H1 (cell line): Measurements from ENCODE around the gene S100A16. TPM values are rescaled to one million over a fixed set of nuclear protein-coding genes. Genes with fewer than 3 reads are reported as not detected.
A peak's percentile ranks its signal among the peaks of the same experiment; 100 is the strongest.

ENCODE experiments used
- CTCF ChIA-PET: fragments of 300-600 bp; sonication (Branson Sonifier 250); formaldehyde crosslinking; loops from one replicate; lab custom pipeline; 2021; ENCODE audit not compliant: partially characterized antibody; lab: Charles Lee
- POLR2A ChIA-PET: fragments of 300-600 bp; sonication (Branson Sonifier 250); formaldehyde crosslinking; loops from one replicate; lab custom pipeline; 2021; ENCODE audit warnings: inconsistent platforms; ENCODE audit not compliant: partially characterized antibody; lab: Charles Lee
- DNase-seq, 2 experiments: peaks; one replicate each; pipeline versions ENCODE4 v3.0.0 to v3.0.0-alpha.2; 2010 to 2022; ENCODE audit warnings: low spot score in 2 of 2, low read depth in 1 of 2, mixed read lengths in 1 of 2
- FAIRE-seq: peaks from 2 replicates; lab custom pipeline; 2011; peaks lifted over from hg19 to GRCh38; lab: Jason Lieb, UNC
- H2AFZ ChIP-seq: 2 replicates; pipeline ENCODE4 v1.8.1; 2012; ENCODE audit warnings: low read length, inconsistent platforms
- H2AK5ac ChIP-seq: 2 replicates; pipeline ENCODE4 v1.6.1; 2013; ENCODE audit warnings: low read depth, low read length
- H2BK120ac ChIP-seq: replicated peaks from 2 replicates; pipeline ENCODE3; 2013; ENCODE audit warnings: low read depth, low read length, inconsistent platforms
- H2BK12ac ChIP-seq: 2 replicates; pipeline ENCODE4 v1.6.1; 2013; ENCODE audit warnings: low read depth, low read length
- H2BK15ac ChIP-seq: 2 replicates; pipeline ENCODE4 v1.6.1; 2013; ENCODE audit warnings: low read length
- H2BK20ac ChIP-seq: 2 replicates; pipeline ENCODE4 v1.6.1; 2013; ENCODE audit warnings: low read length
- H2BK5ac ChIP-seq: 2 replicates; pipeline ENCODE4 v1.6.1; 2013; ENCODE audit warnings: low read depth, low read length
- H3K14ac ChIP-seq: 2 replicates; pipeline ENCODE4 v1.6.1; 2013; ENCODE audit warnings: inconsistent platforms; ENCODE audit not compliant: insufficient read length
- H3K18ac ChIP-seq: 2 replicates; pipeline ENCODE4 v1.6.1; 2013; ENCODE audit warnings: low read length; ENCODE audit errors: extremely low read depth
- H3K23ac ChIP-seq: 2 replicates; pipeline ENCODE4 v1.6.1; 2013; ENCODE audit warnings: inconsistent platforms; ENCODE audit not compliant: insufficient read length
- H3K23me2 ChIP-seq: 2 replicates; pipeline ENCODE4 v1.6.1; 2013; ENCODE audit warnings: low read depth, low read length
- H3K27ac ChIP-seq: 2 replicates; pipeline ENCODE4 v1.6.1; 2011; ENCODE audit warnings: low read depth, low read length, inconsistent platforms
- H3K27me3 ChIP-seq, 4 experiments: replicated peaks in 1 of 4; 1 replicate in 1 of 4; 2 replicates in 3 of 4; pipeline versions ENCODE4 v1.6.1 to v1.8.1; 2011 to 2013; ENCODE audit warnings: low read length in 3 of 4, mild to moderate bottlenecking in 3 of 4, inconsistent platforms in 2 of 4, mixed read lengths in 2 of 4, moderate library complexity in 1 of 4; ENCODE audit not compliant: control insufficient read depth in 3 of 4, insufficient read depth in 3 of 4; ENCODE audit errors: extremely low read depth in 1 of 4
- H3K36me3 ChIP-seq, 4 experiments: 2 replicates each; pipeline versions ENCODE4 v1.6.1 to v1.8.1; 2011 to 2013; ENCODE audit warnings: mild to moderate bottlenecking in 4 of 4, low read length in 3 of 4, moderate library complexity in 2 of 4, control low read depth in 1 of 4, inconsistent platforms in 1 of 4; ENCODE audit not compliant: insufficient read depth in 4 of 4, control insufficient read depth in 2 of 4
- H3K4ac ChIP-seq: replicated peaks from 2 replicates; pipeline ENCODE3; 2013; ENCODE audit warnings: low read length, low read depth, mixed read lengths, inconsistent platforms; ENCODE audit not compliant: insufficient read length
- H3K4me1 ChIP-seq, 4 experiments: replicated peaks in 1 of 4; 1 replicate in 1 of 4; 2 replicates in 3 of 4; pipeline versions ENCODE4 v1.6.1 to v1.8.1; 2011 to 2013; ENCODE audit warnings: low read length in 3 of 4, inconsistent platforms in 2 of 4, mixed read lengths in 1 of 4; ENCODE audit not compliant: insufficient read depth in 4 of 4, control insufficient read depth in 3 of 4
- H3K4me2 ChIP-seq, 2 experiments: 2 replicates each; pipeline versions ENCODE4 v1.6.1 to v1.8.1; 2011 to 2013; ENCODE audit warnings: low read depth in 2 of 2, low read length in 2 of 2, control low read depth in 1 of 2, inconsistent platforms in 1 of 2, mild to moderate bottlenecking in 1 of 2; ENCODE audit not compliant: insufficient read depth in 1 of 2
- H3K4me3 ChIP-seq, 4 experiments: fragments of 200-600, 300-600 bp in 1 of 4; sonication (generic), shearing (Covaris generic), sonication (Bioruptor Twin) in 1 of 4; 2 replicates each; pipeline versions ENCODE4 v1.5.1 to v1.8.1; 2011 to 2016; ENCODE audit warnings: low read length in 4 of 4, low read depth in 3 of 4, control low read depth in 2 of 4, inconsistent platforms in 2 of 4, mild to moderate bottlenecking in 2 of 4, mixed read lengths in 1 of 4, moderate library complexity in 1 of 4; ENCODE audit not compliant: insufficient read depth in 2 of 4; ENCODE audit errors: extremely low read depth in 1 of 4
- H3K56ac ChIP-seq: replicated peaks from 2 replicates; pipeline ENCODE3; 2013; ENCODE audit warnings: low read depth, mild to moderate bottlenecking, mixed read lengths, low read length, inconsistent platforms; ENCODE audit not compliant: insufficient read length
- H3K79me1 ChIP-seq: 2 replicates; pipeline ENCODE4 v1.6.1; 2013; ENCODE audit warnings: low read depth, low read length, control low read depth
- H3K79me2 ChIP-seq, 2 experiments: 2 replicates each; pipeline versions ENCODE4 v1.6.1 to v1.8.1; 2012 to 2013; ENCODE audit warnings: low read length in 2 of 2, mild to moderate bottlenecking in 2 of 2, inconsistent platforms in 1 of 2; ENCODE audit not compliant: insufficient read depth in 2 of 2, control insufficient read depth in 1 of 2
- H3K9ac ChIP-seq, 4 experiments: replicated peaks in 1 of 4; 1 replicate in 1 of 4; 2 replicates in 3 of 4; pipeline versions ENCODE4 v1.6.1 to v1.8.1; 2011 to 2013; ENCODE audit warnings: low read depth in 3 of 4, low read length in 3 of 4, control low read depth in 2 of 4, mild to moderate bottlenecking in 2 of 4, moderate library complexity in 2 of 4, inconsistent platforms in 1 of 4; ENCODE audit errors: extremely low read depth in 1 of 4
- H3K9me3 ChIP-seq, 2 experiments: 2 replicates each; pipeline versions ENCODE4 v1.6.1 to v1.8.1; 2012 to 2013; ENCODE audit warnings: mild to moderate bottlenecking in 2 of 2, moderate library complexity in 2 of 2, control low read depth in 1 of 2, inconsistent platforms in 1 of 2, low read depth in 1 of 2, low read length in 1 of 2, mixed read lengths in 1 of 2; ENCODE audit not compliant: insufficient read depth in 2 of 2
- H4K20me1 ChIP-seq, 2 experiments: replicated peaks in 1 of 2; 2 replicates each; pipeline versions ENCODE3 to v1.8.1; 2011 to 2013; ENCODE audit warnings: inconsistent platforms in 2 of 2, low read length in 2 of 2, mild to moderate bottlenecking in 1 of 2; ENCODE audit not compliant: insufficient read depth in 2 of 2, control insufficient read depth in 1 of 2
- H4K5ac ChIP-seq: 2 replicates; pipeline ENCODE4 v1.6.1; 2013; ENCODE audit warnings: low read length, low read depth, mixed read lengths, inconsistent platforms; ENCODE audit not compliant: insufficient read length
- H4K8ac ChIP-seq: 2 replicates; pipeline ENCODE4 v1.8.0; 2013; ENCODE audit warnings: mild to moderate bottlenecking, moderate library complexity, low read length, inconsistent platforms; ENCODE audit not compliant: insufficient read depth; ENCODE audit errors: extremely low read depth
- H4K91ac ChIP-seq: replicated peaks from 2 replicates; pipeline ENCODE3; 2013; ENCODE audit warnings: low read length, mixed read lengths, inconsistent platforms; ENCODE audit not compliant: insufficient read length
- BCL11A ChIP-seq, 2 experiments: IDR thresholded peaks; one replicate each; pipeline ENCODE4 v1.6.1; 2011; ENCODE audit warnings: low read depth in 2 of 2, low read length in 2 of 2, mild to moderate bottlenecking in 2 of 2
- CHD2 ChIP-seq: IDR thresholded peaks from 2 replicates; pipeline ENCODE4 v1.6.1; 2012; ENCODE audit warnings: low read length, improper control_type of control experiment
- HDAC6 ChIP-seq: IDR thresholded peaks from one replicate; pipeline ENCODE4 v1.7.1; 2012; ENCODE audit warnings: low read depth, mild to moderate bottlenecking, inconsistent platforms, low read length, moderate library complexity
- RBBP5 ChIP-seq: IDR thresholded peaks from 2 replicates; pipeline ENCODE4 v1.7.1; 2012; ENCODE audit warnings: low read depth, mild to moderate bottlenecking, inconsistent platforms, low read length, moderate library complexity, borderline replicate concordance
- SIX5 ChIP-seq: IDR thresholded peaks from 2 replicates; pipeline ENCODE4 v1.6.1; 2011; ENCODE audit warnings: mild to moderate bottlenecking, low read depth, low read length
- TAF7 ChIP-seq: optimal IDR thresholded peaks from 2 replicates; pipeline ENCODE3; 2011; ENCODE audit warnings: low read depth, mild to moderate bottlenecking, inconsistent platforms, low read length, moderate library complexity, borderline replicate concordance
- WGBS, 2 experiments: shearing (Covaris generic) in 1 of 2; methylation state at CpG; one replicate each; pipeline versions ENCODE4 v1.1.6 to v1.1.7; 2013 to 2015; ENCODE audit warnings: low lambda C conversion rate in 2 of 2, mixed read lengths in 2 of 2, inconsistent platforms in 1 of 2, low coverage in 1 of 2, missing lambda C conversion rate in 1 of 2; ENCODE audit not compliant: insufficient replicate concordance in 2 of 2, insufficient coverage in 1 of 2, insufficient read length in 1 of 2; ENCODE audit errors: extremely low coverage in 1 of 2, missing lambda C conversion rate in 1 of 2; 5-methylcytosine and 5-hydroxymethylcytosine counted together
- polyA plus RNA-seq, 7 experiments: library from polyadenylated mRNA; depleted of rRNA in 3 of 7; stranded (reverse) in 5 of 7; unstranded in 2 of 7; fragments of >200 nt in 5 of 7; fragments of 200-250 nt in 2 of 7; gene quantifications; 1 replicate in 5 of 7; 2 replicates in 1 of 7; 4 replicates in 1 of 7; pipeline versions ENCODE4 v1.2.1 to v1.2.3, GENCODE V29; 2011 to 2013; ENCODE audit warnings: missing spikeins in 2 of 7, mixed read lengths in 2 of 7
- total RNA-seq: library from RNA; stranded (reverse); fragmentation: NEBNext Ultra II Directional; extraction: Animal tissue kit (Norgen Biotek cat#: 25700); gene quantifications from 2 replicates; pipeline ENCODE4 v1.2.1, GENCODE V29; 2021

The S100A16 gene
- total and polyA plus RNA-seq, 2 of the 8 experiments (the other 6 are each of a cell fraction or from before 2014, with no cell fraction given), result 14.9 to 61.4 TPM

- Histone ChIP-seq H2BK20ac (no peak overlapping the region), H4K20me1 (peaks cover 0 to 8% of the 10 kb centered on the region in 2 experiments), H2BK15ac (no peak overlapping the region), H3K23ac (no peak overlapping the region), H2BK5ac (no peak overlapping the region), H3K9ac (no peak overlapping the region; a peak in 1 of 7 replicates), H3K23me2 (no peaks in the 10 kb centered on the region), H3K27ac (no peak overlapping the region), H2AK5ac (no peak overlapping the region), H4K91ac (no peak overlapping the region), H3K56ac (no peak overlapping the region), H3K27me3 (no peaks in the 10 kb centered on the region), H3K4ac (no peak overlapping the region), H4K8ac (no peak overlapping the region), H3K36me3 (peaks cover 27 to 43% (median 37%) of the 10 kb centered on the region in 4 experiments), H3K79me1 (peaks cover 5% of the 10 kb centered on the region; the same call in 1 of the 2 replicates), H2BK120ac (no peak overlapping the region), H3K79me2 (peaks cover 0 to 11% of the 10 kb centered on the region in 2 experiments; a peak in 2 of 4 replicates), H3K18ac (no peak overlapping the region), H3K9me3 (no peaks in the 10 kb centered on the region), H2AFZ (no peak overlapping the region), H4K5ac (no peak overlapping the region), H3K4me1 (peaks cover 0 to 4% (median 2%) of the 10 kb centered on the region in 4 experiments; a peak in 2 of 7 replicates), H3K4me3 (peak overlapping the region in 3 of 4 experiments; percentile 71 to 98 (median 94); a peak in 4 of 8 replicates), H3K14ac (no peak overlapping the region), H2BK12ac (no peak overlapping the region), H3K4me2 (peak overlapping the region; percentile 69 to 91; a peak in 3 of 4 replicates)
- POLR2A ChIA-PET, result interaction anchor here (0.6 to 19.8 kb wide), 15 partner anchors 10 to 1856 kb away, joined by 3 to 343 read pairs (median 4); partner anchors contain the start of genes CHTOP, CREB3L4, ILF2 and RPS27
- TF ChIP-seq TAF7 (no peak), BCL11A (IDR thresholded peaks at IDR 0.05; ENCODE audit: low read depth in 2 of 2, low read length in 2 of 2) (no peak), SIX5 (no peak), RBBP5 (no peak), CHD2 (no peak), HDAC6 (no peak)
- WGBS, 2 experiments, result 87% methylated on average over 9 of the region's 9 CpGs; no CpG with 5 or more reads in 1 of the 2 experiments
- CTCF ChIA-PET, result interaction anchor here (0.6 to 1.7 kb wide), 8 partner anchors 10 to 304 kb away, joined by 3 to 6 read pairs (median 4); partner anchors contain the start of genes S100A13 and S100A14
- no peak for FAIRE-seq
- DNase-seq, result no peak
These were observed 46.7 kb upstream of the S100A16 start for GRCh38 chr1:153659656-153660055.
